Fibroblast of mammary gland (primary cell): Measurements from ENCODE around the gene MPO.

ENCODE experiments used
- DNase-seq: peaks from one replicate; pipeline ENCODE4 v3.0.0-alpha.2; 2010; ENCODE audit warnings: low read depth
- H3K4me3 ChIP-seq: 2 replicates; pipeline ENCODE4 v1.5.1; 2011; ENCODE audit warnings: low read depth, mild to moderate bottlenecking, low read length, moderate library complexity; ENCODE audit not compliant: control insufficient read depth
- CTCF ChIP-seq: conservative IDR thresholded peaks from 2 replicates; pipeline ENCODE4 v1.5.1; 2011; ENCODE audit warnings: low read depth, low read length, inconsistent platforms; ENCODE audit not compliant: control insufficient read depth, insufficient read depth

MPO gene

DNA sequence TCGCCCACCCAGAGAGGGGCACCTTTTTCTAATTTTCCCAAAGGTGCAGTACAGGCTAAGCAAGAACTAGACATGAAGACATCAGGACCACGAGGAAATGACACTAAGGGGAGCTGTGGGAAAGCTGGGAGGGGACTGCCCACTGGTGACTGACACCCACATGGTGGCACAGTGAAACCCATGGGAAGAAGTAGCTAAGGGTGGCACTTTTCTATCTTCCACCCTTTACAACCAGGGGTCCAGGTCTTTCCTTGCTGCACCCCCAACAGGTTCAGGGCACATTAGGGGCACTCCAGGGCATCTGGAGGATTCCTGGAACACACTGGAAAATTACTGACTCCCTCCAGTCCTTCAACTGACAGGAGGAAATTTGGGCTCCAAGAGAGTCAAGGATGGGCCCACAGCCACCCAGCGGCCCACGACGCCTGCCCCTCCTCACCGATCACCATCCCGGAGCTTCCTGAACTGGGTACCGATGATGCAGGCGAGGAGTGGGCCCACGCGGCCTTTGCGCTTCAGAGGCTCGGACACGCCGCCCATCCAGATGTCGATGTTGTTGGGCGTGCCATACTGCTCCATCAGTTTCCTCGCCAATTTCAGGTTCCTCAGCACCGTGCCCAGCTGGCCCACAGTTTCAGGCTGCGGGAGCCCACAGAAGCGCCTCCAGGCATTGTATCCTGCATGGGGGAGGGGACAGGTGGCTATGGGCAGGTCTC, 9.4 kb downstream of the MPO start:
- TF ChIP-seq CTCF: no peak
- no peak for DNase-seq
- no peak overlapping the region for H3K4me3 ChIP-seq

DNA sequence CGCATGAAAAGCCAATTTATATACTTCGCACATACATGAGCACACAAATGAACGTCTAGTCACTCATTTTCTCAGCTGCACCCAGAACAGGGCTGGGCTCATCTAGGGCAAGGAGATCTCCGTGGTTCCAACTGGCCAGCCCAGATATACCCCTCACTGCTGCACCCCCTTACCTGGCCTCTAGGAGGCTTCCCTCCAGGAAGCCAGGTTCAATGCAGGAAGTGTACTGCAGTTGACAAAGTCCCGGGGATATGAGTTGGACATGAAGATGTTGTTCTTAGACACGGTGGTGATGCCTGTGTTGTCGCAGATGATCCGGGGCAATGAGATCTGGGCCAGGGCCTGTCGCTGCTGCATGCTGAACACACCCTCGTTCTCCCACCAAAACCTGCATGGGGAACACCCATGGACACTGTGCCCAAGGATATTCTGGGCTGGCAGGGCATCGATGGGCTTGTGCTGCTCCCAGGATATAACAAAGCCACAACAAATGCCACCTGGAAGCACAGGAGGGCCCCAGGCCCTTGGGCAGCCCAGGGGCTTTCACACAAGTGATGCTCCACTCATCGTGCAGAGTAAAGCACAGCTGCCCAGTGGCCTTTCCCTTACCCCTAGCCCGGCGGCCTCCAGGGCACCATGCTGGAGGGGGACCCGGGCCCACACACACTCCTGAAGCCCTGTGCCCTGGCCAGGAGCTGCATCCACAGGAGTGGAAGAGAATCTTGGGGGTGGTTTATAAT, 10.1 kb downstream of the MPO start:
- no peak overlapping the region for H3K4me3 ChIP-seq
- no peak for TF ChIP-seq CTCF
- no peak for DNase-seq

DNA sequence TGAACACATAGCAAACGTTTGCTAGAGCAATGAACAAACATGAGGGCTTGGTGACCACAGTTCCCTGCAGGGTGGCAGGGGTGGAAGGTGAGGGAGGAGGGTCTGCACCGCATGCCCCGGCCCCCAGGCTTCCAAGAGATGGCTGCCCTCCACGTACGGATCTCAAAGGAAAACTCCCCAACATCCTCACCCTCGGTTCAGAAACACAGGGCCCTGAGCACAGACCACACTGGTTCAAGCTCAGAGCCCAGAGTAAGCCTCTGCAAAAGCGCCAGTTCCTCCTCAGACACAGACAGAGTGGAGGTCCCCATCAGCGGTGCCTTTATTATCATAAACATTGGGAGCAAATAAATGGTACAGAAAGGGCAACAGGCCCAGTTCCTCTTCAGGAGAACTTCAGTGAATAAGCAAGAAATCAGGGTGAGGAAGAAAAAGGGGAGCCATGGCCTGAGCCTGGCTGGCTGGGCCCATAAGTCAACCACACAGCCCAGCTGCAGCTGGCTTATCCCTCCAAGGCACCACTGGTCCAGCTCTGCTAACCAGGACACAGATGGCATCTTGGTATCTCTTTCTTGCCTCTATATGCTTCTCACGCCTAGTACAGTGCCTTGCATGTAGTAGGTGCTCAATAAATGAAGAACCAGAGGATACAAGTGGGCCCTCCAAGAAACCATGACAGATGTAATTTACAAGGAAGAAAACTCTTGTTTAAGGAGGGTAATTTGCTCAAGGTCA, 11.0 kb downstream of the MPO start:
- no peak for TF ChIP-seq CTCF

DNA sequence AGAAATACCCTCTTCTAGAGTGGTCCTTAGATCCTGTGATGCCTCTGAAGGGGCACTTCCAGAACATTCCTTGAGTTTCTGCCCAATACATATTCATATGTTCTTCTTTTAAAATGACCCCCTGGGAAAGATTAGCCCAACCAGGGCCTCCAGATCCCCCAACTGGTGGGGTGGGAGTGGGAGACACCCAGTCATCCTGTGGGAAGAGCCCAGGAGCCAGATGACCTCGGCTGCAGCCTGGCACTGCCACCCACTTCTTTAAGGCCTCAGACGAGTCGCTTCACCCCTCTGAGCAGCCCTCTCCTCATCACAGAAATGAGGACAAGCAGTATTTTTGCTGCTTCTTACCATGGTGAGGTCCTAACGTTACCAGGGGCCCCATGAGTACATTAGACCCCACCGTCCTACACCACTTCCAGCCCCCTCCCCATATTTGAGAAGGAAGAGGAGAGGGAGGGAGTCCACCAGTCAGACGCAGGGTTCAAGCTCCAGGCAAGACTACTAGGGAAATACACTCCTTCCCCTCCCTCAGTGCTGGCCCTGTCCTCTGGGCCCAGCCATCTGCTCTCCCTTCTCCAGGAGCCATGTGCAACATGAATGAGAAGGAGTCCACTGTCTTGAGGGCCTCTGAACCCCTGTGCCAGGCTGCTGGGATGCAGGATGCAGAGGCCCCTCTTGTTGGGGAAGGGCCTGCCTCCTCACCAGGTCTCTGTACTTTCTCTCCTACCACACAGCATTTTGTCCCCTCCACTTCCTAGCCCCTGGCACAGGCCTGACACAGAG, 11.8 kb downstream of the MPO start:
- no peak for TF ChIP-seq CTCF
- H3K4me3 ChIP-seq: no peak overlapping the region
- no peak for DNase-seq

More for the DNA sequence above, 11.0 kb downstream of the MPO start:
- H3K4me3 ChIP-seq: no peak overlapping the region
- no peak for DNase-seq

GRCh38 chr17:58268326-58268725, 12.4 kb downstream of the MPO start:
- no peak overlapping the region for H3K4me3 ChIP-seq
- DNase-seq: no peak
- TF ChIP-seq CTCF: no peak
